ENCODE data around the gene IGFL1.
"Not testable (repeated sequence)": the region's sequence is repeated elsewhere in the genome, so short reads cannot be mapped to it uniquely, and the experiment has no call there.

The IGFL1 gene

GRCh38 chr19:46271481-46272197 is 42.1 kb downstream of the IGFL1 start:
- no peaks in the 10 kb centered on the region for H3K36me3 ChIP-seq (ENCODE audit: insufficient read depth, low read length)
- H3K4me3 ChIP-seq (ENCODE audit: low read length), result no peak overlapping the region
- H3K9me3 ChIP-seq (ENCODE audit: low read length), result no peaks in the 10 kb centered on the region
- peaks cover 14% of the 10 kb centered on the region for H3K27me3 ChIP-seq (ENCODE audit: insufficient read depth, low read length)
- no peak overlapping the region for H2AFZ ChIP-seq (ENCODE audit: low read depth, low read length)
- no peaks in the 10 kb centered on the region for H3K4me1 ChIP-seq (ENCODE audit: insufficient read depth, low read length)

GRCh38 chr19:46273931-46274330 is 44.4 kb downstream of the IGFL1 start:
- not testable (repeated sequence) for H2AFZ ChIP-seq (ENCODE audit: low read depth, low read length); H3K9me3 ChIP-seq (ENCODE audit: low read length); H3K36me3 ChIP-seq (ENCODE audit: insufficient read depth, low read length); H3K4me3 ChIP-seq (ENCODE audit: low read length); H3K4me1 ChIP-seq (ENCODE audit: insufficient read depth, low read length)
- H3K27me3 ChIP-seq (ENCODE audit: insufficient read depth, low read length), result peaks cover 13% of the 10 kb centered on the region

- Histone ChIP-seq H3K9me3 (ENCODE audit: low read length) (no peaks in the 10 kb centered on the region), H3K36me3 (ENCODE audit: insufficient read depth, low read length) (no peaks in the 10 kb centered on the region), H3K4me3 (ENCODE audit: low read length) (no peak overlapping the region), H2AFZ (ENCODE audit: low read depth, low read length) (no peak overlapping the region), H3K27me3 (ENCODE audit: insufficient read depth, low read length) (peaks cover 8% of the 10 kb centered on the region), H3K4me1 (ENCODE audit: insufficient read depth, low read length) (no peaks in the 10 kb centered on the region)
Observed at GRCh38 chr19:46279177-46279576, 49.6 kb downstream of the IGFL1 start.
